CD4-positive, CD25-positive, alpha-beta regulatory T cell (primary cell): ENCODE results near the gene KRT83. TPM values are rescaled to one million over a fixed set of nuclear protein-coding genes. Genes with fewer than 3 reads are reported as not detected.

ENCODE experiments used
- ATAC-seq, 2 donors: fragments of 150-1000 bp; cut with Tn5 transposase; one replicate each; pipeline ENCODE4 v1.10.0; 2021; ENCODE audit warnings: low read depth in 2 of 2, moderate number of reproducible peaks in 2 of 2, moderate library complexity in 1 of 2
- DNase-seq, 3 donors: peaks; one replicate each; pipeline versions ENCODE4 v3.0.0 to v3.0.0-alpha.2; 2012 to 2022; ENCODE audit warnings: mixed read lengths in 1 of 3
- H3K27ac ChIP-seq: one replicate; pipeline ENCODE4 v1.7.0; 2013; ENCODE audit warnings: mild to moderate bottlenecking, low read length; ENCODE audit not compliant: insufficient read depth, poor library complexity, severe bottlenecking
- H3K27me3 ChIP-seq: one replicate; pipeline ENCODE4 v1.7.0; 2013; ENCODE audit warnings: low read length; ENCODE audit not compliant: control insufficient read depth, insufficient read depth
- H3K36me3 ChIP-seq: one replicate; pipeline ENCODE4 v1.7.0; 2013; ENCODE audit warnings: mild to moderate bottlenecking, low read length, moderate library complexity; ENCODE audit not compliant: control insufficient read depth, insufficient read depth
- H3K4me1 ChIP-seq: 2 replicates; pipeline ENCODE4 v1.7.0; 2013; ENCODE audit warnings: mild to moderate bottlenecking, low read length; ENCODE audit not compliant: insufficient read depth, control insufficient read depth, poor library complexity, severe bottlenecking
- H3K4me3 ChIP-seq: one replicate; pipeline ENCODE4 v1.7.0; 2013; ENCODE audit warnings: low read depth, mild to moderate bottlenecking, low read length, moderate library complexity
- H3K9me3 ChIP-seq, 2 experiments: 1 replicate in 1 of 2; 2 replicates in 1 of 2; pipeline ENCODE4 v1.7.0; 2013; ENCODE audit warnings: low read length in 2 of 2, mild to moderate bottlenecking in 1 of 2, moderate library complexity in 1 of 2; ENCODE audit not compliant: control insufficient read depth in 2 of 2
- H3K27ac Mint-ChIP-seq, 3 donors: one replicate each; pipeline ENCODE4 v1.8.0; 2020 to 2022; ENCODE audit warnings: mild to moderate bottlenecking in 3 of 3, mixed read lengths in 3 of 3, moderate library complexity in 2 of 3
- H3K27me3 Mint-ChIP-seq: one replicate; pipeline ENCODE4 v1.8.0; 2022; ENCODE audit warnings: mild to moderate bottlenecking, mixed read lengths
- H3K36me3 Mint-ChIP-seq: one replicate; pipeline ENCODE4 v1.8.0; 2020; ENCODE audit warnings: mixed read lengths
- H3K4me1 Mint-ChIP-seq, 4 donors: one replicate each; pipeline ENCODE4 v1.8.0; 2020 to 2022; ENCODE audit warnings: mixed read lengths in 4 of 4, mild to moderate bottlenecking in 1 of 4
- H3K4me3 Mint-ChIP-seq, 4 donors: one replicate each; pipeline ENCODE4 v1.8.0; 2020 to 2022; ENCODE audit warnings: mild to moderate bottlenecking in 4 of 4, mixed read lengths in 4 of 4, moderate library complexity in 3 of 4
- H3K9me3 Mint-ChIP-seq, 7 donors: one replicate each; pipeline ENCODE4 v1.8.0; 2020 to 2022; ENCODE audit warnings: mixed read lengths in 7 of 7, mild to moderate bottlenecking in 3 of 7, moderate library complexity in 2 of 7
- polyA plus RNA-seq, 4 donors: library from polyadenylated mRNA; unstranded; fragments of 300-500 nt; fragmentation: Illumina TruSeq; gene quantifications; one replicate each; pipeline ENCODE4 v1.2.3, GENCODE V29; 2021
- total RNA-seq: library from RNA; stranded (reverse); gene quantifications from one replicate; pipeline ENCODE4 v1.2.3, GENCODE V29; 2022

Gene KRT83
- total and polyA plus RNA-seq, 5 donors from 2014 or later: not detected

GRCh38 chr12:52313461-52313860 lies 7.7 kb downstream of the KRT83 start:
- no peaks in the 10 kb centered on the region for H3K36me3 Mint-ChIP-seq
- Histone ChIP-seq H3K27me3 (peaks cover 6% of the 10 kb centered on the region), H3K4me3 (no peak overlapping the region), H3K4me1 (peaks cover 4% of the 10 kb centered on the region), H3K36me3 (no peaks in the 10 kb centered on the region), H3K27ac (no peak overlapping the region), H3K9me3 (no peaks in the 10 kb centered on the region)
- H3K27me3 Mint-ChIP-seq: peaks cover 22% of the 10 kb centered on the region
- H3K4me1 Mint-ChIP-seq: peaks cover 0 to 5% (median 2%) of the 10 kb centered on the region in 4 donors
- no peak for ATAC-seq
- no peak overlapping the region for H3K4me3 Mint-ChIP-seq
- DNase-seq: no peak
- H3K27ac Mint-ChIP-seq: no peak overlapping the region
- H3K9me3 Mint-ChIP-seq: peaks cover 0 to 4% (median 0%) of the 10 kb centered on the region in 7 donors

GRCh38 chr12:52312086-52312485 lies 9.1 kb downstream of the KRT83 start:
- no peak overlapping the region for H3K4me3 Mint-ChIP-seq
- no peak for DNase-seq
- H3K4me1 ChIP-seq: peaks cover 6% of the 10 kb centered on the region

GRCh38 chr12:52311285-52311648 lies 9.9 kb downstream of the KRT83 start:
- Histone ChIP-seq H3K4me1 (peaks cover 6% of the 10 kb centered on the region), H3K36me3 (no peaks in the 10 kb centered on the region), H3K27ac (no peak overlapping the region), H3K27me3 (peaks cover 11% of the 10 kb centered on the region), H3K9me3 (no peaks in the 10 kb centered on the region), H3K4me3 (no peak overlapping the region)
- Mint-ChIP-seq H3K27ac (no peak overlapping the region), H3K36me3 (no peaks in the 10 kb centered on the region), H3K4me1 (peaks cover 0 to 5% (median 4%) of the 10 kb centered on the region in 4 donors), H3K27me3 (peaks cover 40% of the 10 kb centered on the region), H3K9me3 (peaks cover 0 to 3% (median 0%) of the 10 kb centered on the region in 7 donors), H3K4me3 (no peak overlapping the region)
- no peak for DNase-seq
- no peak for ATAC-seq

More at GRCh38 chr12:52312086-52312485, 9.1 kb downstream of the KRT83 start:
- Histone ChIP-seq H3K27me3 (peaks cover 11% of the 10 kb centered on the region), H3K4me3 (no peak overlapping the region), H3K27ac (no peak overlapping the region), H3K36me3 (no peaks in the 10 kb centered on the region), H3K9me3 (no peaks in the 10 kb centered on the region)
- H3K4me1 Mint-ChIP-seq: peaks cover 0 to 5% (median 2%) of the 10 kb centered on the region in 4 donors
- H3K36me3 Mint-ChIP-seq: no peaks in the 10 kb centered on the region
- no peak for ATAC-seq
- H3K27ac Mint-ChIP-seq: no peak overlapping the region
- peaks cover 0 to 3% (median 0%) of the 10 kb centered on the region in 7 donors for H3K9me3 Mint-ChIP-seq
- peaks cover 31% of the 10 kb centered on the region for H3K27me3 Mint-ChIP-seq

GRCh38 chr12:52310622-52311284 lies 10.4 kb downstream of the KRT83 start:
- DNase-seq: no peak
- peaks cover 0 to 3% (median 0%) of the 10 kb centered on the region in 7 donors for H3K9me3 Mint-ChIP-seq
- H3K27ac Mint-ChIP-seq: no peak overlapping the region
- no peak overlapping the region for H3K27ac ChIP-seq
- H3K36me3 ChIP-seq: no peaks in the 10 kb centered on the region
- no peaks in the 10 kb centered on the region for H3K9me3 ChIP-seq
- H3K27me3 Mint-ChIP-seq: peaks cover 45% of the 10 kb centered on the region
- peaks cover 11% of the 10 kb centered on the region for H3K27me3 ChIP-seq
- ATAC-seq: no peak
- no peak overlapping the region for H3K4me3 Mint-ChIP-seq
- H3K4me3 ChIP-seq: no peak overlapping the region
- peaks cover 6% of the 10 kb centered on the region for H3K4me1 ChIP-seq
- no peaks in the 10 kb centered on the region for H3K36me3 Mint-ChIP-seq
- peaks cover 0 to 5% (median 5%) of the 10 kb centered on the region in 4 donors for H3K4me1 Mint-ChIP-seq

GRCh38 chr12:52308806-52309425 lies 12.3 kb downstream of the KRT83 start:
- peaks cover 0 to 4% (median 0%) of the 10 kb centered on the region in 7 donors for H3K9me3 Mint-ChIP-seq
- no peaks in the 10 kb centered on the region for H3K36me3 Mint-ChIP-seq
- Histone ChIP-seq H3K4me1 (peaks cover 6% of the 10 kb centered on the region), H3K9me3 (no peaks in the 10 kb centered on the region), H3K27ac (no peak overlapping the region), H3K4me3 (no peak overlapping the region), H3K36me3 (no peaks in the 10 kb centered on the region), H3K27me3 (peaks cover 11% of the 10 kb centered on the region)
- peaks cover 50% of the 10 kb centered on the region for H3K27me3 Mint-ChIP-seq
- ATAC-seq (no peak), DNase-seq (no peak)
- peaks cover 0 to 11% (median 7%) of the 10 kb centered on the region in 4 donors for H3K4me1 Mint-ChIP-seq
- peak overlapping the region in 1 of 3 donors; percentile 71 for H3K27ac Mint-ChIP-seq
- H3K4me3 Mint-ChIP-seq: no peak overlapping the region

DNA sequence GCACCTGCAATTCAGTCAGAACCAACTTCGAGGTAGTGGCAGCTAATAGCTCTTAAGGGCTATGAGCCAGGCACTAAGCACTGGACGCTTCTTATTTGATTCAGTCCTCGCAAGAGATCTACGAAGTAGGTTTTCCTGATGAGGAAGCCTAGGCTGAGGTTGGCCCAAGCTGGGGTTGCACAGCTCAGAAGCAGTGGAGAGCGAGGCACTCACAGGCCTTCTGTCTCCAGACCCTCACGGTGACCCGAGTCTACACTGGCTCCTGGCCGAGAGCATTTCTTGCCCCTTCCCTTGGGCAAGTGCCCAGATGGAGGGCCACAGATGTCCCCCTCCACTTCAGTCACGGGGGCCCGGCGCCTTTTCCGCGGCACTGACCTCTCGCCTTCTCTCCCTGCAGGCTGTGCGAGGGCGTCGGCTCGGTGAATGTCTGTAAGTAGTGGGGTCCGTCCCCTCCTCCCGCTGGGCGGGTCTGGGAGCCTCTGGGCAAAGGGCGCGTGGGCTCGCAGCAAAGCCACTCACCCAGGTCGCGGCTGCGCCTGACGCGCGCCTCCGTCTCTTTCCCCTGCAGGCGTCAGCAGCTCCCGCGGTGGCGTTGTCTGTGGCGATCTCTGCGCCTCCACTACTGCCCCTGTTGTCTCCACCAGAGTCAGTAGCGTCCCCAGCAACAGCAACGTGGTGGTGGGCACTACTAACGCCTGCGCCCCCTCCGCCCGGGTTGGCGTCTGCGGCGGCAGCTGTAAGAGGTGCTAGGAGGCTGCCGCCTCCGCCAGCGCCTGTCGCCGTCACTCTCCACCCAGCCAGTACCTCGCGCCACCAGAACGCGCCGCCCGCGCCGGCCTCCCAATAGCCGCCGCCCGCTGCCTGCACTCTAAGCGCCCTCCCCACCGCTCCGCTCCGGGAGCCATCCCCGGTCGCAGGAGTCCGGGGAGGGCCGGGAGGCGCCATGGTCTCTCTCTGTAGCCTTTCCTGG lies 13.1 kb downstream of the KRT83 start:
- peaks cover 11% of the 10 kb centered on the region for H3K27me3 ChIP-seq
- H3K4me3 Mint-ChIP-seq: no peak overlapping the region
- H3K27me3 Mint-ChIP-seq: peaks cover 46% of the 10 kb centered on the region
- DNase-seq (peak in 1 of 3 donors; percentile 23), ATAC-seq (peak in 1 of 2 donors; percentile 25)
- no peaks in the 10 kb centered on the region for H3K9me3 ChIP-seq
- no peak overlapping the region for H3K27ac Mint-ChIP-seq
- H3K4me3 ChIP-seq: no peak overlapping the region
- H3K9me3 Mint-ChIP-seq: peaks cover 0 to 4% (median 0%) of the 10 kb centered on the region in 7 donors
- H3K4me1 Mint-ChIP-seq: peaks cover 0 to 11% (median 7%) of the 10 kb centered on the region in 4 donors
- no peaks in the 10 kb centered on the region for H3K36me3 ChIP-seq
- peaks cover 6% of the 10 kb centered on the region for H3K4me1 ChIP-seq
- H3K36me3 Mint-ChIP-seq: no peaks in the 10 kb centered on the region
- H3K27ac ChIP-seq: no peak overlapping the region

- Histone ChIP-seq H3K36me3 (no peaks in the 10 kb centered on the region), H3K27ac (no peak overlapping the region), H3K4me3 (no peak overlapping the region), H3K4me1 (peaks cover 6% of the 10 kb centered on the region), H3K27me3 (peaks cover 11% of the 10 kb centered on the region), H3K9me3 (no peaks in the 10 kb centered on the region)
- peaks cover 0 to 4% (median 0%) of the 10 kb centered on the region in 7 donors for H3K9me3 Mint-ChIP-seq
- ATAC-seq: no peak
- peaks cover 0 to 11% (median 7%) of the 10 kb centered on the region in 4 donors for H3K4me1 Mint-ChIP-seq
- H3K4me3 Mint-ChIP-seq: no peak overlapping the region
- DNase-seq: no peak
- H3K27me3 Mint-ChIP-seq: peaks cover 46% of the 10 kb centered on the region
- no peaks in the 10 kb centered on the region for H3K36me3 Mint-ChIP-seq
- H3K27ac Mint-ChIP-seq: no peak overlapping the region
Observed at GRCh38 chr12:52306731-52307130, 14.5 kb downstream of the KRT83 start.
